Mucosa of rectum (tissue), 2 donors: ENCODE data around the gene GP9.

Source experiments
- H3K27ac ChIP-seq, 2 donors: one replicate each; pipeline ENCODE4 v1.7.0; 2013; ENCODE audit warnings: inconsistent platforms in 2 of 2, low read depth in 2 of 2, low read length in 2 of 2
- H3K27me3 ChIP-seq, 2 donors: one replicate each; pipeline ENCODE4 v1.7.0; 2013; ENCODE audit warnings: low read length in 2 of 2; ENCODE audit not compliant: control insufficient read depth in 2 of 2, insufficient read depth in 2 of 2
- H3K36me3 ChIP-seq, 2 donors: one replicate each; pipeline ENCODE4 v1.7.0; 2013; ENCODE audit warnings: low read length in 2 of 2; ENCODE audit not compliant: control insufficient read depth in 2 of 2, insufficient read depth in 2 of 2
- H3K4me1 ChIP-seq, 2 donors: one replicate each; pipeline ENCODE4 v1.7.0; 2013; ENCODE audit warnings: low read length in 2 of 2, mild to moderate bottlenecking in 1 of 2; ENCODE audit not compliant: control insufficient read depth in 2 of 2, insufficient read depth in 2 of 2
- H3K4me3 ChIP-seq, 2 donors: one replicate each; pipeline ENCODE4 v1.7.0; 2013; ENCODE audit warnings: low read length in 2 of 2
- H3K9ac ChIP-seq, 2 donors: one replicate each; pipeline ENCODE4 v1.7.0; 2013; ENCODE audit warnings: low read length in 2 of 2, low read depth in 1 of 2, mild to moderate bottlenecking in 1 of 2
- H3K9me3 ChIP-seq, 2 donors: one replicate each; pipeline ENCODE4 v1.7.0; 2013; ENCODE audit warnings: low read length in 2 of 2; ENCODE audit not compliant: control insufficient read depth in 2 of 2
- donor health status: healthy.
- donor health status: Normal muscosa, but diverticular disease.

GP9 gene

GRCh38 chr3:129018751-129019150 is 41.8 kb upstream of the GP9 start:
- no peak overlapping the region for H3K9ac ChIP-seq
- H3K27ac ChIP-seq, result peak overlapping the region in 1 of 2 donors; percentile 39
- no peaks in the 10 kb centered on the region for H3K36me3 ChIP-seq
- H3K27me3 ChIP-seq, result no peaks in the 10 kb centered on the region
- H3K4me1 ChIP-seq, result peaks cover 29 to 31% of the 10 kb centered on the region in 2 donors
- no peaks in the 10 kb centered on the region for H3K9me3 ChIP-seq
- no peak overlapping the region for H3K4me3 ChIP-seq

DNA sequence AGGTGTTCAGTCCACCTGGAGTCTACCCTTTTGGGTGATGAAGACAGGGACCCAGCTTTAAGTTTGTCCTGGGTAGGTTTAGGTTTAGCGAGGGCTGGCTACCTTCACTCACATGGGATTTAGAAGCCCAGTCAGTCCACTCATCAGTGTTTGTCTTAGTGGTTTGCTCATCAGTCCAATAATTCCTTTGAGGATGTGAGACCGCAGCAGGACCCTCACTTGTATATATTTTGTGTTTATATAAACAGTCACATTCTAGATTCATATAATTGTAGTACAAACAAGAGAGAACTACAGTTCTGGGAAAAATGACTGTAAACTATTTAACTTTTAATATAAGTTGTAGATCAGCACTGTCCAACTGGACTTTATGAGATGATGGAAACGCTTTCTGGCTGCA is 41.3 kb upstream of the GP9 start:
- Histone ChIP-seq H3K4me1 (peaks cover 29 to 31% of the 10 kb centered on the region in 2 donors), H3K27me3 (no peaks in the 10 kb centered on the region), H3K36me3 (no peaks in the 10 kb centered on the region), H3K9me3 (no peaks in the 10 kb centered on the region), H3K9ac (no peak overlapping the region), H3K27ac (no peak overlapping the region), H3K4me3 (no peak overlapping the region)

DNA sequence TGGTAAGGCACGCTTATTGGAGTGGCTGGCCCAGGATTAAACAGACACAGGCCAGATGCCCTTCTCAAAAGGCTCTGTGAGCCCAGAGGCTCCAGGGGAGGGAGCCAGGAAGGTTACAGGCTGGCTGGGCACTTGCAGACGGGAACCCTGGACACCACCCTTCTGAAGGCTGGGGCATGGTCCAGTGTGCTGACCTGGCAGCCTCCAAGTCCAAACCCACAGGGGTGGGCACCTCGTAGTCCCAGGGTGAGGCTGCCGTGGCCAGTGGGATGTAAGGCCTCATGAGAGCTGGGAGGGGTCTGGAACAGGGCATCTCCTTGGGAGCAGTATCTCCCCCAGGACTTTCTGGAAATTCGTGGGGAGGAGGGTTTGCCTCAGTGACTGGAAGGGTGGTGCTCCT is 39.9 kb upstream of the GP9 start:
- Histone ChIP-seq H3K4me3 (no peak overlapping the region), H3K9ac (no peak overlapping the region), H3K9me3 (no peaks in the 10 kb centered on the region), H3K27ac (peak overlapping the region; percentile 52), H3K4me1 (peaks cover 27 to 33% of the 10 kb centered on the region in 2 donors), H3K36me3 (no peaks in the 10 kb centered on the region), H3K27me3 (no peaks in the 10 kb centered on the region)

GRCh38 chr3:129021140-129021551 is 39.4 kb upstream of the GP9 start:
- no peaks in the 10 kb centered on the region for H3K9me3 ChIP-seq
- no peak overlapping the region for H3K9ac ChIP-seq
- peaks cover 23 to 31% of the 10 kb centered on the region in 2 donors for H3K4me1 ChIP-seq
- no peak overlapping the region for H3K4me3 ChIP-seq
- H3K36me3 ChIP-seq, result no peaks in the 10 kb centered on the region
- H3K27ac ChIP-seq, result peak overlapping the region; percentile 52
- no peaks in the 10 kb centered on the region for H3K27me3 ChIP-seq

DNA sequence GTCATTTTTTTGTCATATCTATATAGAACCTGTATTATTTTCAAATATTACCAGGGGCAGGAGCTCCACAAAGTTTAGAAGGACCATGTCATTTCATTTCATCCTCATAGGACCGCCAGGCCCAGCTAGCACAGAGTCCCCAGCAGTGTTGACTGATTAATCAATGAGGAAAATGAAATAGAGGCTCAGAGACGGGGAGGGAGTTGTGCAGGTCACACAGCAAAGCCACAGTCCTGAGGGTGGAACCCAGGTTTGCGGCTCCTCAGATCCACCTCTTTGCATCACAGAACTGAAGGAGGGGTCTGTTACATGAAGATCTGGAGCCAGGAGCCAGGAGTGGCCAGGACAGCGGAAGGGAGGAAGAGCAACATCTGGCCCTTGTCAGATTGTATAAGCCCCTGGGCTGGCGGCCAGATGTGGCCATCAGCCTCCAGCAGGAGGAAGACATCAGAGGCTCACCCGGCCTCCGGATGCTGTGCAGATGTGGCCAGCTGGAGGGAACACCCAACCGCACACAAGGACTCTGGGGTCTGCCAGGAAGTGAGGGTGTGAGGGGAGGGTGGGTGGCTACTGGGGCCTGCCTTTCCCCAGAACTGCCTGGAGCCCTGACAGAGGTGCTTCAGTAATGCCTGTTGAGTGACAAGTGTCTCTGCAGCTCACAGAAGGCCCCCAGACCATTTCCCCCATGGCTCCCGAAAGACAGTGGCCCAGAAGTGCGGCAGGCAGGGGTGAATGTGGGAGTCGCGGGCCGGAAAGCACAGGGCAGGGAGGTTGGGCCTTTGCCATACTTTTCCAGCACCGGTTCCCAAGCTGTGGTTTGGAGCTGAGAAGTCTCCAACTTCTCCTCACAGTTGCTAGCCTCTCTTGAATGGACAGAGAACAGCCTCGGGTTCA is 38.2 kb upstream of the GP9 start:
- Histone ChIP-seq H3K4me3 (no peak overlapping the region), H3K27me3 (no peaks in the 10 kb centered on the region), H3K4me1 (peaks cover 20 to 26% of the 10 kb centered on the region in 2 donors), H3K36me3 (no peaks in the 10 kb centered on the region), H3K9me3 (no peaks in the 10 kb centered on the region), H3K9ac (no peak overlapping the region), H3K27ac (peak overlapping the region; percentile 62 to 65)

DNA sequence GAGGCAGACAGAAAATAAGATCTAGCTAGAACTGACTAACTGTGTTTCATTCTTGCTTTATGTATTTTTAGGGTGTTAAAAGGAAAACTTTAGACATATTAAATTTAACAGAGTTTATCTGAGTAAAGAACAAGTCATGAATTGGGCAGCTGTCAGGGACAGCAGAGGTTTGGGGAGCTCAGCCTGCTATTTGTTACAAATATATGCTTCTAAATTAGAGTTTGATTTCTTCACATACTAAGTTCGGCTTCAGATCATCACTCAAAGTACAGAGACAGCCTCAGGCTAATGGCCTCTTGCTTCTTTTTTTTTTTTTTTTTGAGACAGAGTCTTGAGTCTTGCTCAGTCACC is 37.6 kb upstream of the GP9 start:
- H3K27ac ChIP-seq, result peak overlapping the region; percentile 56 to 62
- no peak overlapping the region for H3K4me3 ChIP-seq
- no peaks in the 10 kb centered on the region for H3K36me3 ChIP-seq
- H3K9me3 ChIP-seq, result no peaks in the 10 kb centered on the region
- H3K27me3 ChIP-seq, result no peaks in the 10 kb centered on the region
- peaks cover 16 to 19% of the 10 kb centered on the region in 2 donors for H3K4me1 ChIP-seq
- H3K9ac ChIP-seq, result no peak overlapping the region

- H3K9me3 ChIP-seq, result no peaks in the 10 kb centered on the region
- H3K4me1 ChIP-seq, result peaks cover 11 to 13% of the 10 kb centered on the region in 2 donors
- H3K9ac ChIP-seq, result no peak overlapping the region
- no peaks in the 10 kb centered on the region for H3K27me3 ChIP-seq
- H3K36me3 ChIP-seq, result no peaks in the 10 kb centered on the region
- no peak overlapping the region for H3K4me3 ChIP-seq
- H3K27ac ChIP-seq, result peak overlapping the region in 1 of 2 donors; percentile 40
These were observed 36.7 kb upstream of the GP9 start for GRCh38 chr3:129023909-129024308.

GRCh38 chr3:129025108-129025507 is 35.5 kb upstream of the GP9 start:
- peaks cover 11 to 13% of the 10 kb centered on the region in 2 donors for H3K4me1 ChIP-seq
- peak overlapping the region; percentile 52 to 58 for H3K27ac ChIP-seq
- no peak overlapping the region for H3K4me3 ChIP-seq

DNA sequence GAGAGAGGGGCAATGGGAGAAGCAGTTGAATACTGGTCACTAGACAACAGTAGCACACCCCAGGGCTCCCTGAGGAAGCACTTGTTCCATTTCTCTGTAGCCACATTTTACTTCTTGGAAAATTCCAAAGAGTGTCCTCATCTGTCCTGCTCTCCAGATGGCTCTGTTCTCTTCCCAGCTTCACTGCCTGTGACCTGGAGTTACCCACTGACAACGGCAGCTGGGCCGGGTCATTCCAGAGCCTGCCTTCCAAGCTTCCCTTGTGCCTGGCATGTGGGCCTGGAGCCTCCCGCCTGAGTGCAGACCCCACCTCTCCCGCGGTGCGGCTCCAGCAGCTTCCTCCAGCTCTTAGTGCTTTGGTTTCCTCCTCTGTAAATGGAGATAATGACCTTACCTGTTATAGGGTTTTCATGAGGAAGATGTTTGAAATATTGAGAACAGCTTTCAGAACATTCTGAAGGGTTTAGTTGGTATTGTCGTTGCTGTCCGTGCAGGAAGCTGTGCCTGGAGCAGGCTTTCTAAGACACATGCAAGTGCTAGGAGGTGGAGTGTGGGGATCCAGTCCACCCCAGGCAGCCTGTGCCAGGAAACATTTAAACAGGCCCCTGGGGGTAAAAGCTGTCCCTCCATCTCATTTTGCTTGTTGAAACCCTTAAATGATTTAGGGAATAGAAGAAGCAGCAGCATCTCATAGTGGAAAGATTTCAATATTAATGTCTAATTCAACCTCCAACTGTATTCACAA is 34.7 kb upstream of the GP9 start:
- Histone ChIP-seq H3K9ac (peak overlapping the region in 1 of 2 donors; percentile 4), H3K27me3 (no peaks in the 10 kb centered on the region), H3K4me1 (peaks cover 11 to 13% of the 10 kb centered on the region in 2 donors), H3K36me3 (peaks cover 0 to 4% of the 10 kb centered on the region in 2 donors), H3K9me3 (no peaks in the 10 kb centered on the region), H3K4me3 (peak overlapping the region in 1 of 2 donors; percentile 5), H3K27ac (peak overlapping the region; percentile 52 to 58)

More at GRCh38 chr3:129025108-129025507, 35.5 kb upstream of the GP9 start:
- no peaks in the 10 kb centered on the region for H3K36me3 ChIP-seq
- H3K9ac ChIP-seq, result peak overlapping the region in 1 of 2 donors; percentile 4
- H3K27me3 ChIP-seq, result no peaks in the 10 kb centered on the region
- no peaks in the 10 kb centered on the region for H3K9me3 ChIP-seq
